Loucy (cell line): ENCODE data around the gene TBX1.

ENCODE experiments used
- H2AFZ ChIP-seq: fragments of 200-600 bp; sonication (generic); 2 replicates; pipeline ENCODE4 v1.6.0; 2016; ENCODE audit warnings: antibody characterized with exemption, mild to moderate bottlenecking, low read length, moderate library complexity
- H3F3A ChIP-seq: fragments of 200-600 bp; 2 replicates; pipeline ENCODE4 v1.6.0; 2016; ENCODE audit warnings: antibody characterized with exemption, low read depth, mild to moderate bottlenecking
- H3K27me3 ChIP-seq: fragments of 200-600 bp; sonication (generic); 2 replicates; pipeline ENCODE4 v1.6.1; 2014; ENCODE audit warnings: low read length, mild to moderate bottlenecking; ENCODE audit not compliant: insufficient read depth, poor library complexity, severe bottlenecking
- H3K36me3 ChIP-seq: fragments of 200-600 bp; sonication (generic); 2 replicates; pipeline ENCODE4 v1.6.1; 2016; ENCODE audit warnings: low read length; ENCODE audit not compliant: insufficient read depth
- H3K4me1 ChIP-seq: fragments of 200-600 bp; sonication (generic); 2 replicates; pipeline ENCODE4 v1.5.1; 2014; ENCODE audit warnings: low read length, mild to moderate bottlenecking; ENCODE audit not compliant: insufficient read depth, poor library complexity, severe bottlenecking
- H3K4me2 ChIP-seq: fragments of 200-600 bp; sonication (generic); 2 replicates; pipeline ENCODE4 v1.6.0; 2014; ENCODE audit warnings: antibody characterized with exemption, low read length, low read depth, mild to moderate bottlenecking; ENCODE audit not compliant: poor library complexity, severe bottlenecking
- H3K4me3 ChIP-seq: fragments of 200-600 bp; sonication (generic); 2 replicates; pipeline ENCODE4 v1.5.1; 2014; ENCODE audit warnings: low read length, mild to moderate bottlenecking, mixed read lengths; ENCODE audit not compliant: poor library complexity, severe bottlenecking
- H3K79me2 ChIP-seq: fragments of 200-600 bp; sonication (generic); 2 replicates; pipeline ENCODE4 v1.6.1; 2014; ENCODE audit warnings: low read length; ENCODE audit not compliant: insufficient read depth
- H3K9ac ChIP-seq: fragments of 200-600 bp; sonication (generic); 2 replicates; pipeline ENCODE4 v1.6.0; 2014; ENCODE audit warnings: mild to moderate bottlenecking, low read depth, low read length, moderate library complexity; ENCODE audit not compliant: poor library complexity, severe bottlenecking
- H3K9me2 ChIP-seq: fragments of 200-600 bp; sonication (generic); replicated peaks from 2 replicates; pipeline ENCODE4 v1.6.1; 2016; ENCODE audit warnings: low read depth, low read length, mixed read lengths
- H3K9me3 ChIP-seq: fragments of 200-600 bp; sonication (generic); 2 replicates; pipeline ENCODE4 v1.6.1; 2014; ENCODE audit warnings: mild to moderate bottlenecking, antibody characterized with exemption, low read length, low read depth; ENCODE audit not compliant: insufficient read depth
- H4K20me1 ChIP-seq: fragments of 200-600 bp; sonication (generic); 2 replicates; pipeline ENCODE4 v1.6.0; 2014; ENCODE audit warnings: antibody characterized with exemption, low read length, mild to moderate bottlenecking; ENCODE audit not compliant: insufficient read depth, poor library complexity, severe bottlenecking
- CTCF ChIP-seq: fragments of 200-600 bp; sonication (generic); conservative IDR thresholded peaks from 2 replicates; pipeline ENCODE4 v1.5.1; 2014; ENCODE audit warnings: mild to moderate bottlenecking, antibody characterized with exemption, low read length
- EZH2phosphoT487 ChIP-seq: fragments of 200-600 bp; IDR thresholded peaks from 2 replicates; pipeline ENCODE4 v1.6.1; 2018; ENCODE audit warnings: antibody characterized with exemption, mild to moderate bottlenecking, moderate library complexity, borderline replicate concordance

The TBX1 gene

GRCh38 chr22:19803736-19804267, 43.2 kb downstream of the TBX1 start:
- H3F3A ChIP-seq: no peaks in the 10 kb centered on the region
- no peak overlapping the region for H3K4me2 ChIP-seq
- no peaks in the 10 kb centered on the region for H3K4me1 ChIP-seq
- H3K4me3 ChIP-seq: no peak overlapping the region
- no peaks in the 10 kb centered on the region for H3K27me3 ChIP-seq
- H3K9me3 ChIP-seq: no peaks in the 10 kb centered on the region
- H3K9me2 ChIP-seq: no peaks in the 10 kb centered on the region
- no peak overlapping the region for H2AFZ ChIP-seq
- no peak for TF ChIP-seq EZH2phosphoT487
- TF ChIP-seq CTCF: no peak
- H3K79me2 ChIP-seq: no peaks in the 10 kb centered on the region
- H3K9ac ChIP-seq: no peak overlapping the region
- no peaks in the 10 kb centered on the region for H3K36me3 ChIP-seq
- H4K20me1 ChIP-seq: no peaks in the 10 kb centered on the region

- H2AFZ ChIP-seq: no peak overlapping the region
- no peaks in the 10 kb centered on the region for H4K20me1 ChIP-seq
- H3K4me1 ChIP-seq: no peaks in the 10 kb centered on the region
- no peak overlapping the region for H3K4me3 ChIP-seq
- H3K36me3 ChIP-seq: no peaks in the 10 kb centered on the region
- no peak overlapping the region for H3K9ac ChIP-seq
- no peaks in the 10 kb centered on the region for H3K79me2 ChIP-seq
- no peaks in the 10 kb centered on the region for H3K9me2 ChIP-seq
- H3K4me2 ChIP-seq: no peak overlapping the region
- H3F3A ChIP-seq: no peaks in the 10 kb centered on the region
- H3K9me3 ChIP-seq: no peaks in the 10 kb centered on the region
- no peaks in the 10 kb centered on the region for H3K27me3 ChIP-seq
- TF ChIP-seq CTCF (no peak), EZH2phosphoT487 (no peak)
Measured at GRCh38 chr22:19805821-19806212, 45.2 kb downstream of the TBX1 start.

- Histone ChIP-seq H3K9ac (no peak overlapping the region), H2AFZ (no peak overlapping the region), H3K4me1 (no peaks in the 10 kb centered on the region), H3K27me3 (no peaks in the 10 kb centered on the region), H3K79me2 (no peaks in the 10 kb centered on the region), H3K9me2 (no peaks in the 10 kb centered on the region), H3K4me2 (no peak overlapping the region), H3K9me3 (no peaks in the 10 kb centered on the region), H3K36me3 (no peaks in the 10 kb centered on the region), H4K20me1 (no peaks in the 10 kb centered on the region), H3K4me3 (no peak overlapping the region), H3F3A (no peaks in the 10 kb centered on the region)
- TF ChIP-seq CTCF (no peak), EZH2phosphoT487 (no peak)
Measured at GRCh38 chr22:19806213-19807160, 45.9 kb downstream of the TBX1 start.
